ENCODE data around the gene CYSLTR2.

Gene CYSLTR2

DNA sequence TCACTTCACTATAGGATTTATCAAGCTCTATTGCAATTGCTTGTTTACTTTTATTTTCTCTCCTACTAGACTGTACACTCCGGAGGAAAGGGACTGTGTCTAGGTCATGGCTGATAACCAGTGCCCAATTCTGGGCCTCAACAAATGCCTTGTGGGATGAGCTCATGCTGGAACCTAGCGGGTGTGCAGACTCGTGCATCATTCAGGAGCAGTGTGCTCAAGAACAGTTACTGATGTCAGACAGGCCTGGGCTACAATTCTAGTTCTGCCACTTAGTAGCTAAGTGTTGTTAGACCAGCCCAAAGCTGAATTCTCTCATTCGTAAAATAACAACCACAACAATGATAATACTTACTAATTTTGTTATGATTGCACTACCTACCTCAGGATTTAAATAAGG, 95.4 kb downstream of the CYSLTR2 start:
- TF ChIP-seq, protein P1, sequence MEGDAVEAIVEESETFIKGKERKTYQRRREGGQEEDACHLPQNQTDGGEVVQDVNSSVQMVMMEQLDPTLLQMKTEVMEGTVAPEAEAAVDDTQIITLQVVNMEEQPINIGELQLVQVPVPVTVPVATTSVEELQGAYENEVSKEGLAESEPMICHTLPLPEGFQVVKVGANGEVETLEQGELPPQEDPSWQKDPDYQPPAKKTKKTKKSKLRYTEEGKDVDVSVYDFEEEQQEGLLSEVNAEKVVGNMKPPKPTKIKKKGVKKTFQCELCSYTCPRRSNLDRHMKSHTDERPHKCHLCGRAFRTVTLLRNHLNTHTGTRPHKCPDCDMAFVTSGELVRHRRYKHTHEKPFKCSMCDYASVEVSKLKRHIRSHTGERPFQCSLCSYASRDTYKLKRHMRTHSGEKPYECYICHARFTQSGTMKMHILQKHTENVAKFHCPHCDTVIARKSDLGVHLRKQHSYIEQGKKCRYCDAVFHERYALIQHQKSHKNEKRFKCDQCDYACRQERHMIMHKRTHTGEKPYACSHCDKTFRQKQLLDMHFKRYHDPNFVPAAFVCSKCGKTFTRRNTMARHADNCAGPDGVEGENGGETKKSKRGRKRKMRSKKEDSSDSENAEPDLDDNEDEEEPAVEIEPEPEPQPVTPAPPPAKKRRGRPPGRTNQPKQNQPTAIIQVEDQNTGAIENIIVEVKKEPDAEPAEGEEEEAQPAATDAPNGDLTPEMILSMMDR (IDR thresholded peaks at IDR 0.05) = no peak

GRCh38 chr13:48749699-48750473, 96.2 kb downstream of the CYSLTR2 start:
- TF ChIP-seq, protein P1 (IDR thresholded peaks at IDR 0.05) = no peak

GRCh38 chr13:48750588-48751383, 97.1 kb downstream of the CYSLTR2 start:
- TF ChIP-seq, protein P1 (IDR thresholded peaks at IDR 0.05) = no peak

- TF ChIP-seq, protein P1 (IDR thresholded peaks at IDR 0.05) = no peak
Measured at GRCh38 chr13:48760626-48761025, 106.9 kb downstream of the CYSLTR2 start.

All from LNCAP (cell line).